Measurements from ENCODE around the gene HECTD2.
"Not testable (repeated sequence)": the region's sequence is repeated elsewhere in the genome, so short reads cannot be mapped to it uniquely, and the experiment has no call there.

HECTD2 gene

DNA sequence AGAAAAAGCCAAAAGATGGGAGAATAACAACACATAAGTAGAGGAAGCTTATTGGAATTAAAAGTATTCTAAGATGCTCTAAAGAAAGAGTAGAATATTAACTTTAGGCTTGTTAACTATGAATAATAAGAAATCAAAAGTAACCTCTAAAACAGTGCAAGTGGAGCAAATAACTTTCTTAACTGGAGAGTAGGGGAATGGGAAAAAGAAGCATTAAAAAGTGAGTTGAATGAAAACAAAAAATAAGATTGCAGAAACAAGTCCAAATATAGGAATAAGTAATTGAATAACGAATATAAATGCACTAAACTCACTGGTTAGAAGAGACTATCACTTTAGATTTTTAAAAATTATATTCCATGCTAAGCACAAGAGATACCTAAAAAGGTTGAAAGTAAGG is 63.9 kb downstream of the HECTD2 start:
- no peak for DNase-seq (ENCODE audit: low spot score)

DNA sequence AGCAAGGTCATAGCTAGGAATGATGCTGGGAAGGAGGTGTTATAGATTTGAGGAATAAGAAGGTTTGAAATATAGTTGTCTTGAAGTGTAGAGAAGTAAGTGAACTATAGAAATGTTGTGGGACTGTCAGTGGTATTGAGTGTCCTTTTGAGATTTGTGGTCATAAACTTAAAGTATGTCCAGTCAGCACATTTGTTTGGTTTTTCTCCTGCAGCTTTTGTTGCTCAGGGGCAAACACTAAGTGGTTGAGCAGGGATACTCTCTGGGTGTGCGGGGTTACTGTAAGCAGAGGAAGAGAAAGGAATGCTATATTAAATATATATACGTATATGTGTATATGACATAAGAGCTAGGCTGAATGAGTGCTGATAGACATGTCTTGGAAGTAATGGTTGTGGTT is 67.1 kb downstream of the HECTD2 start:
- DNase-seq (ENCODE audit: low spot score), result no peak

DNA sequence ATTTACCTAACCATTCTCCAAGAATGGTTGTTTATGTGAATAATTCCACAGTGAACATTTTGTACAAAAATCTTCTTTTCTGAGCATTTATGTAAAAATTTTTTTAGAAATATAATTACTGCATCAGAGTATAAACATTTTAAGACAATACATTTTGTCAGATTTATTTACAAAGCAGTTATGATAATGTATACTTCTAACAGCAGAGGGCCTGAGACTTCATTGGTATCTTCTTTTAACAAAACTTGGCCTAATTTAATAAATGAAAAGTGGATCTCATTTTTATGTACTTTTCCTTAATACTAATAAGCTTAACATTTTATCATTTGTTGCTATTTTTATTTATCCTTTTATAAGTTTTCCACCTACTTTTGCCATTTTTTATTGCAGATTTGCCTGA is 69.4 kb downstream of the HECTD2 start:
- no peak for DNase-seq (ENCODE audit: low spot score)

DNA sequence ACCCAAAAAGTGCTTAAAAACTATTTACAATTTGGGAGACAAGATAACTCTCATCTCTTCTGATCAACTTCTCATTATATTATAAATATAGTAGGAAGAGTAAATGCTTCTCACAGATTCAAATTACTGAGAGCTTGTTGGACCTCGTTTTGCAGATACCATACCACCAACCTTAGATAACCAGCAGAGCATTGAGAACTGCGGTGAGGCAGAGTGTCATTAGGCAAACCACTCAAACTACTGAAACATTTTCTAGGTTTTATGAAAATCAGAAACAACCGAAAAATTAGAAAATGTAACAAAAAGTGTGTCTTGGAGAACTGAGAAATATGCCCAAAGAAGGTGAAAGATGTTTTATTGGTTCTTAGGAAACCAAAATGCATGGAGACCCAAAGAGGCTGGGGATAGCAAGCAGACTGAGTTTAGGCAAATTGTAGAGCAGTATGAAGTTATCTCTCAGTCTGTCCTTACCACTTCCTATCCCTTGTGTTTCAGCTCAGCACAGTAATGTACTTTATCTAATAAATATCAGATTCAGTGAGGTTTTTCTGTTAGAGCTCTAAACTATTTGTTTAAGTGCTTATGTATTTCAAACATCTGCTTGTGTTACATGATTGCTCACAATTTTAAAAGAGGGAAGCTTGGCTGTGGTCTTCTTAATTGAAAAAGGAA is 77.9 kb downstream of the HECTD2 start:
- no peak for DNase-seq (ENCODE audit: low spot score)

DNA sequence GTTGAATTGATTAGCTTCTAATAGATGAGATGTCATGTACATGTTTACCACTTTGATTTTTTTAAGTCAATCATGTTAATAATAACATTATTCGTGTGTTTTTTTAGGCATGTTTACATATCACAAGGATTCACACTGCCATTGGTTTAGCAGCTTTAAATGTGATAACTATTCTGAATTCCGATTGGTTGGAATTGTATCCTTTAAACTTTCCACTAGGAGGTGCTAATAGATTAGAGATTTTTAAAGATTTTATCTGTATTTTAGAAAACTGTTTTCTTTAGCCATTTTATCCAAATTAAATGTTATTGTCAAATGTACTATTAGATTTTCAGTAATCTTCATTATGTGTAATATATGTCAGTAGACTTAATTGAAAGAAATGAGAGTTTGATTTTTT is 83.2 kb downstream of the HECTD2 start:
- DNase-seq (ENCODE audit: low spot score), result no peak

DNA sequence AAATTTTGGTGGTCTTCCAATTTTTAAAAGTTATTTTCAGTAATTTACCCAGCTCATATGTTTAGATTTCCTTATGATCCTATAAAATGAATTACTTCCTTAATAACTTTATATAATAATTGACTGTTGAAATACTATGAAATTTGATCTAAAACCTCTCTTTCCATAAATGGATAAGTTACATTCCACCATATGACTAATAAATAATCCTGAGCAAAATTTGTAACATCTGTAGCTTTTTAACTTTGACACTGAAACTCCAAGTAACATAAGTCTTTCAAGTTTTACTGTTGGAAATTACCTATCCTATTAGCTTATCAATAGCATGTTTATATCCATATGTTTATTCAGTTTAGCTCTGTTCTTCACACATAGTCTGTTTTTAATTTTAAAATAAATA is 85.3 kb downstream of the HECTD2 start:
- no peak for DNase-seq (ENCODE audit: low spot score)

DNA sequence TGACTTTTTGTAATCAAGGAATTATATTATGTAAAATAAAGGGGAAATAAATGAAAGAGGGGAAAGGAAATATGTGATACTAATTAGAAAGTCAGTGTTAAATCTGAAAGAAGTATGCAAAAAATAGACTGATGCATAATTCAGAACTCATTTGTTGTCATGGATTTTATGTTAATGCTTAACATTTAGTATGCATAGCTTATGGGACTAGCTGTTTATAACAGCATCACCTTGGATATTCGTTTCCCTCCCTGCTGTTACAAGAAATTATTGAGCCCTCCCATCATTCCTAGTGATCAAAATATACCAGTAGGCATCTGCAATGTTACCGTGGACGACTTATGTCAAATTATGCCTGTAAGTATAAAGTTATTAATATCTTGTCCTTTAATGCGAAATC is 85.9 kb downstream of the HECTD2 start:
- no peak for DNase-seq (ENCODE audit: low spot score)

DNA sequence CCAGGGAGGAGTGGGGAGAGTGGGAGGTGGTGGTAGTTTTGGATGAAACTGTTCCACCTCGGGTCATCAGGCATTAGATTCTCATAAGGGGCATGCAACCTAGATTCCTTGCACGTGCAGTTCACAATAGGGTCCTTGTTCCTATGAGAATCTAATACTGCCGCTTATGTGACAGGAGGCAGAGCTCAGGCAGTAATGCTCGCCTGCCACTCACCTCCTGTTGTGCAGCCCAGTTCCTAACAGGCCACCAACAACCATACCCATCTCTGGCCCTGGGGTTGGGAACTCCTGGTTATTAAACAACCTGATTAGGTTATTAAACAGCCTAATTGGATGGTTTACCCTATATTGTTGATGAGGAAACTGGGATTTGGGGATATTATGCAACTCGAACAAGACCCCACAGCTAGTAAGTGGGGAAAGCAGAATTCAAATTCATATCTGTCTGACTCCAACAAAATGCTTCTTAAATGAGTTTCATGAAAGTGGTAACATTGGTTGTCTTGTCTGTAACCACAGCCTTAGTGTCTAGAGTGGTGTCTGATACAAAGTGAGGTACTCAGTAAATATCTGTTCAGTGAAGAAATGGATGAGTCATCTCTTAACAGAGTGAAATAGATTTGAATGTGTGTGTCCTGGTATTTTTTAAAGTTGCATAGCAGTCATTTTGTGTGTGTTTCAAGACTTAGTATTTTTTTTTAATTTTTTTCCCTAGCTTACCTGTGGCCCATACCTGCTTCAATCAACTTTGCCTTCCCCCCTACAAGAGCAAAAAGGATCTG is 101.6 kb downstream of the HECTD2 start:
- no peak for DNase-seq (ENCODE audit: low spot score)

DNA sequence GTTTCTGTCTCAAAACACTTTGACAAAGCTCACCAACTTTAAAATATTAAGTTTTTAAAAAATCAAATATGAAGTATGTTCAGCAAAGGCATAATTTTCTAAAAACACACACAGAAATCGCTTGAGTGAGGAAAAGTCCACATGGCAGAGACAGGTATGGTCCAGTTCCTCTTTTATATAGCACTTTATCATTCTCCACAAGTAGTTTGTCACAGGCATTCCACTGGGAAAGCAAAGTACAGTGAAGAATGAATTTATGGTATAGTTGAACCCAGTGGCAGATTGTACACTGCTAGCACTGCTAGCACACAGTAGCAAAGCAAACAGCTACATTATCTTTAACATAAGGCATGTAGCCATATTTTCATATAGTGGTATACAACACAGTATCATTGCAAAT is 102.3 kb downstream of the HECTD2 start:
- no peak for DNase-seq (ENCODE audit: low spot score)

DNA sequence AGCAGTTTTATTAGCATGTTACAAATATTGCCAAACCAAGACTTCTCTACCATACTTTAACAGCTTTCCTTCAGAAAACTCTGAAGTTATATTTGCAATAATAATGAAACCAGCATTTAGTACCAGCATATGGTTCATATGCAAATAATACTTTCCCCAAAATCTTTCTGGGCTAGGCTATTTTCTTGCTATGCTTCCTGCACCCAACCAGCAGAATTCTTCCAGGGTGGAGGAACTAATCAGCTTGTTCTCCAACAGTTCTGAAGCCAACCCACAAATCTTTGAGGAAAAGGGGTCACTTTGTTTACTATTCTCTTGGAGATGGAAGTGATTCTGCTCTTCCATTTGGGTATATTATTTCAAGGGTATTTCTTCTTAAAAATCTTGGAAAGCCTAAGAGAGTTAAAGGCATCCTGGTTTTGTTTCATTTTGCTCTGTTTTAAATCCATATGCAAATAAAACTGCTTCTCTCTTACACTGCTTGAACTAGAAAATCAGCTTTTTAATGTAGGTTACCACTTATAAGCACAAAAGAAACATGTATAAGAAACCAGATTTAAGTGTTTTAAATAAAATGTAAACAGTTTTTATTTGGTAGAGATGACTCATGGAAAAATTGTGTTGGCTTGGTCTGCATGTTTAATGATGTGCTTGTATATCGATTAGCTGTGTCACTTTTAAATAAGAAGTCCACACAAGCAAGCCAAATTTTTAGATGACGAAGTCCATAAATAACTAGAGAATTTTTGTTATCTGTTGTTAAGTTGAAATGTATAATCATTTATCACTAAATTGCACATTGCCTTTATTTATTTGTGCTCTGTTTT is 103.7 kb downstream of the HECTD2 start:
- no peak for DNase-seq (ENCODE audit: low spot score)

DNA sequence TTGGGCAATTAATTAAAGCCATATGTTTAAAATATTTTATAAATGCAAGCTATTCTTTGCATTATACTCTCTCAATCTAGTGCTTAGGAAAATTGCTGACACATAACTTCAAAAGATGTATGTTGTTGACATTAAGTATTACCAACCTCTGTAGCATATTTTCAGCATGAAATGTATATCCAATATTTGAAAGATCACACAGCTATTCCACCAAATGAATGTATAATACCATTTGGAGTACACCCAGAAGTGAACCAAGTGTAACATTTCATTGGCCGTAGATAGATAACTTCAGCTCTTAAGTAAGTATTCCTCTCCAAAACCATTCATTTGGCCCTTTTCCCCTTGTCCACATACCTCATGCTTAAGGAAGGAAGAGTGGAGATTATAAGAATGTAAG is 104.6 kb downstream of the HECTD2 start:
- no peak for DNase-seq (ENCODE audit: low spot score)

DNA sequence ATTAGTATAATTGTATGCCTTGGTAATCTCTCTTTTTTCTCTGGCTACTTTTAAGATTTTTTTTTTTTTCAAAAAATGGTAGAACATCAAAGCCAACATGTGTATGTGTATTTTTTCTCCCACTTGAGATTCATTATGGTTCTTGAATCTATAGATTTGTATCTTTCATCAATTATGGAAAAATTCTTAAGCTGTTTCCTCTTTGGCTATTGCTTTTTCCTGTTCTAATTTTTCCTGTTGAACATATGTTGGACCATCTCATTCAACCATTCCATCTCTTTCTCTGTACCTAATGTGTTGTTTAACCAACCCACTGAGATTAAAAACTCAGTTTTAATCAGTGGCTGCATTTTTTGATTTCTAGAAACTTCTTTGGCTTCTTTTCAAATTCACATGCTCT is 107.2 kb downstream of the HECTD2 start:
- DNase-seq (ENCODE audit: low spot score), result no peak

DNA sequence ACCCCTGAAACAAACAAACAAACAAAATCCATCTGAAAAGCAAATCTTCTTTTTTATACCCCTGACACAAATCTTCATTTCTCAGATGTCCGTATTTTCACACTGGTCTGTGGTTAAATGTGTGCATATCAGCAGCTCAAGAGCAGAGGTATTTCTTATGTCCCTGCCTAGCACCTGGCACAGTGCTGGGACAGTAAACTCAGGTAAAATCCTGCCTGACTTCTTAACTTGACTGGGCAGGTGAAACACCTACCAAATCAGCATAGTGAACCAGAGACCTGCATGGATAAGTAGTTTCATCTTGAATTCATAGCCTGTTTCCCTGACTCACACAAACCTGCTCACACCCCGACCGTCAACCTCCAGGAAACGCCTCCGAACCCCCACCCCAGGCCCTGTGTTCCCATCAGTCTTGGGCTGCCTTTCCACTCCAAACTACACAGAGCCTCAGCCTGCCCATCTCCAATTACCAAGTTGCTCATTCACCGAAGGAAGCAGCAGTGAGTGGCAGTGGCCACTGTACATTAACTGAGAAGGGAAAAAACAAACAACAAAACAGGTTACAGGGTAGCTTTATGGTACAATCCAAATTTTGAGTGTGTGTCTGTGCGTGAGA is 109.9 kb downstream of the HECTD2 start:
- DNase-seq (ENCODE audit: low spot score), result no peak

DNA sequence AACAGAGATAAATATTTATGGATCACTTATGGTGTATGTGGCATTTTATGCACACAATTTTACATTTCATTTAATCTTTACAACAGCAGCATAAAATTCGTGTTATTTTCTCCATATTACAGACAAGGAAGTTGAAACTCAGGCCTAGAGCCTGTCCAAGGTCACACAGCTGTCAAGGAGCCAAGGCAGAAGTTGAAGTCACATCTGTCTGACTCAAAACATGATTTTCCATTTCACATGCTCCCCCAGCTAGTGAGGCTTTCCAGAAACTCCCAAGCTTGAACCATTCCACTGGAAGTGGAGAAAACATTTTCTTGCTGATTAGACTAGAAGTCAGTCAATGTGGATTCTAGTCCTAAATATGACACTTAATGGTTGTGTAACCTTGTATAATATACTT is 110.5 kb downstream of the HECTD2 start:
- DNase-seq (ENCODE audit: low spot score), result no peak

DNA sequence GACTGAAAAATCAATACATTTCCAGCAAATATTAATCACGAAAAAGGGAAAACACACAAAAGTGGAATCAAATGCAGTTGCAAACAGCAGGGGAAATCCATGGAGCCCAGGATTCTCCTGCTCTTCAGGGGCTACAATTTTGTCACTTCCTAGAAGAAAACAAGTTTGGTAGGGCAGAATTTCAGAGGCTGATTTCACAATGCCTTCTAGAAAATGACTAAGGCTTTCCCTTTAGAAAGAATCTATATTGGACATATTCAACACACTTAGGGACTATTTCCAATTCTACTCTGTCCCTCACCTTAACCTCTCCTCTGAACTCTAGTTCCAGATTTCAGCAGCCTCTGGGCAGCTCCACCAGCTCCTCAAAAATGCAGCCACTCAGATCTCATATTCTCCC is 111.3 kb downstream of the HECTD2 start:
- no peak for DNase-seq (ENCODE audit: low spot score)

DNA sequence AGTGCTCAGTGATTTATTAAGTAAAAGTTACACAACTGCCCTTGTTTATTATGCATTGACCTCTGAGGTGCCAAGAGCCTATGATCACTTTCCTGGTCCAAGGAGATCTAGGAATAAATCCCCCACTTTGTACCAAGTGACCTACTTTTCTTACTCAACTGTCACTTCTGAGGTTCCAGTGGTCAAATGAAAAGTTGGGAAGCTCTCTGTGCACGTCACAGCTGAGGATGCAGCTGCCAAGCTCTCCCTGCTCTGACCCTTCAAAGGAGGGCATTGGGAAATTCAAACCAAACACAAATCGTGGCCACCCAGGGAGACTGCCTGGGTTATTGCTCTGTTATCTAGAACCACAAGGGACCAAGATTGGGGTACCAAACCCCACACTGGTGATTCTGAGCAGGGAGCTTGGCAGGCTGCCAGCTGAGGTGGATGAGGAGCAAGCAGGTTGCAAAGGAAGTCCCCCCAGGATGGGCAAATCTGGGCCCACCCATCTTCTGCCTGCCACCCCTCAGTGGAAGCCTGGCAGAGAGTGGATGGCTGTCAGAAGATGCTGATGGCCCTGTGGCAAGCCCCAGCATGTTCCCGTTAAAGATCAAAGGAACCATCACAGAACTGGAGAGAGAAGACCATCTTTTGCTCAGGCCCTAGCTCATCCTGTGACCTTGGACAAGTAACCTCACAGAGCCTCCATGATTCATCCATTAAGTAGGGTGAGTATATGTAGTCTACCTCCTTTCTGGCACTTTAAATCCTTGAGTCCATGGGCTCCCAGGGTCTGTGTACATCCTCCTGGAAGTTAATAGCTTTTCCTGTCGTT is 116.0 kb downstream of the HECTD2 start:
- no peak for DNase-seq (ENCODE audit: low spot score)

DNA sequence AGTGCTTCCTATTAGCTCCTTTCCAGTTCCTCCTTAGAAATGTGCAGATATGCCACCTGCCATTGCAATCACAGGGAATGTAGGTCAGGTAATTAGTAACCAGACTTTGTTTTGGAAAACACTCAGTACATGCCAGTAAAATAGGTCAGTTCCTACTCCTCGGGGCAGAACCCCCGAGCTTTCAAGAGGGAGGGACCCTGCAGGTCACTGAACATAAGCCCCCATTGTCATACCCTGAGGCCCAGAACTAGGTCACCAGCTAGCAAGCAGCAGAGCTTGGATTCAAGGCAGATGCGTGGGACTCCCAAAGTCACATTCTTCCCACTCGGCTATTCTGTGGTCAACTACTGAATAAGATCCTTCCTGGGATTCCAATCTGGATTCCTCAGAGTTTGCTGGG is 117.9 kb downstream of the HECTD2 start:
- no peak for DNase-seq (ENCODE audit: low spot score)

DNA sequence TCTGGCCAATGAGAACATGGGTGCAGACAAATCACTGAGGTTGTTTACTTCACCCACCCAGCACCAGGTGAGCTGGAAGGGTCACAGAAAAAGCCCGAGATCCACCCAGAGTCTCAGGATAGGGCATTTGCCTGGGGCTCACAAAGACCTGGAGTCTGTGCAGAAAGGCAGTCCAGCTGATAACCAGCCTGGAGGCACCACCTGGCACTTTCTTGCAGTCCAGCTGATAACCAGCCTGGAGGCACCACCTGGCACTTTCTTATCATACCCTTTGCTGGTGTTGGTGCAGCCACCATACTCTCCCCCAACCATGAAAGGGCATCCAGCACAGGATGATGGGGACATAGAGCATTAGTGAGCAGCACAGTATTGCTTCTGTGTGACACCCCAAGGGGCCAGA is 118.6 kb downstream of the HECTD2 start:
- DNase-seq (ENCODE audit: low spot score), result no peak

DNA sequence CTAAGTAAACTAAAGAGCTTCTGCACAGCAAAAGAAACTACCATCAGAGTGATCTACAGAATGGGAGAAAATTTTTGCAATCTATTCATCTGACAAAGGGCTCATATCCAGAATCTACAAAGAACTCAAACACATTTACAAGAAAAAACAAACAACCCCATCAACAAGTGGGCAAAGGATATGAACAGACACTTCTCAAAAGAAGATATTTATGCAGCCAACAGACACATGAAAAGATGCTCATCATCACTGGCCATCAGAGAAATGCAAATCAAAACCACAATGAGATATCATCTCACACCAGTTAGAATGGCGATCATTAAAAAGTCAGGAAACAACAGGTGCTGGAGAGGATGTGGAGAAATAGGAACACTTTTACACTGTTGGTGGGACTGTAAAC is 124.6 kb downstream of the HECTD2 start:
- not testable (repeated sequence) for DNase-seq (ENCODE audit: low spot score)

DNA sequence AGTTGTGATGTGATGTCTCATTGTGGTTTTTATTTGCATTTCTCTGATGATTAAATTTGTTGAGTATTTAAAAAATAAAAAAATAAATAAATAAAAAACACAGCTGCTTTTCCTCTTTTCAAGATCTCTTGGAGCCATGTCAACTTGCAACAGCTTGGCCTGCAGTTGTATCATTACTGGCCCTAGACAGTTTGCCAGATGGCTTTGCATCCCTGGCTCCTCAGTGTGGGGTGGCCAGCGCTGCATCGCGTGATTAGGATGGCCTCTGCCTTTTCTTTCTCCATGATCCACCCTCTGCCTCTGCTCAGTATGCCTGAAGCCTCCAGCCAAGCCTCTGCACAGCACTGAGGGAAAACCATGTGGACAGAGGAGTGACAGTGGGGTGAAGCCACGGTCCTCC is 126.0 kb downstream of the HECTD2 start:
- DNase-seq (ENCODE audit: low spot score), result no peak

DNA sequence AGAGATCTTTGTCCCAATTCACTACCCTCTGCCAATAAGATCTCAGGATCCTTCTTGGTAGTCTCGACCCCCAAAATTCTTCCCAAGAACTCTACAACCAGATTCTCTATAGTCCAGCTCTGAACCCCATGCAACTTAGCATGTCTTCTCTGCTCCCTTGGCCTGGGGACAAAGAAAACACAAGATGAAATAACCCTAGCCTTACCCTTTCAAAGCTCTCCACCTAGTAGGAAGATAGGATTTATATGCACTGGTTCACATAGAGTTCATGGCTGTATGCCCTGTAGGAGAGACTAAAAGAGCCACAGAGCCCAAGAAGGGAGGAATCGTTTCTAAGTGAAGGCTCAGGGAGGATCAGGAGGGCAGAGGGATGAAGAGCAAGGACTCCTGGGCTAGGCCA is 126.6 kb downstream of the HECTD2 start:
- DNase-seq (ENCODE audit: low spot score), result no peak
